CD4-positive, alpha-beta T cell treated with Interleukin-17A for 1 hour (primary cell): ENCODE data around the gene CENPM.

Source experiments
- DNase-seq: peaks from one replicate; pipeline ENCODE4 v3.0.0-alpha.2; 2020

CENPM gene

DNA sequence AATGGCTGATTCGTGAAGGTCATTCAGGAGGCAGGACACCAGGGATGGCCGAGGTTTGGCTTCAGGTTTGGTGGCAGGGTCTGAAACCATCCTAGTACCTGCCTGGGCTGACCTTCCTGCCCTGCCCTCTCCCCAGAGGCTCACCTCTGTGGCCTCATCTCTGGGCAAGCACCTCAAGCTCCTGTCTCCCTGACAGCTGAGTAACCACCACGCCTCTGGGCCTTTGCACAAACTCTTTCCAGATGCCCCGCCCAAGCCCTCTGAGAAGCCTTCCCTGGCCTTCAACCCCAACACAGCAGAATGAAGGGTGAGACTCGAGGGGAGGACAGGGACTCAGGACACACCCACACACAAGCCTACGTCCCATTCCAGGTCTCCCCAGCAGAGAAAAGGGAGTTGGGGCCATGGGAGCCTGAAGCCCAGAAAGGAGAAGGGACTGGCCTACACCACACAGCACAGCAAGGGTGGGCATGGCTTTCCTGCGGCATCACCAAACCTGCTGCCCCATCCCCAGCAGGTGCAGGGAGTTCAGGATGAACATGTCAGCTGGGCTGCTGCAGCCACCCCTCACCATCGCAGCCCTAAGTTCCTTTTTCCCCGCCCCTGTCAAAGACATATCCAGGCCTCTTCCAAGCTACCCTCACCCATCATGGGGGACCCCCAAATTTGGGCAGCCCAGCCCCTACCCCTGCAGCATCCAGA lies 34.5 kb downstream of the CENPM start:
- DNase-seq = no peak

DNA sequence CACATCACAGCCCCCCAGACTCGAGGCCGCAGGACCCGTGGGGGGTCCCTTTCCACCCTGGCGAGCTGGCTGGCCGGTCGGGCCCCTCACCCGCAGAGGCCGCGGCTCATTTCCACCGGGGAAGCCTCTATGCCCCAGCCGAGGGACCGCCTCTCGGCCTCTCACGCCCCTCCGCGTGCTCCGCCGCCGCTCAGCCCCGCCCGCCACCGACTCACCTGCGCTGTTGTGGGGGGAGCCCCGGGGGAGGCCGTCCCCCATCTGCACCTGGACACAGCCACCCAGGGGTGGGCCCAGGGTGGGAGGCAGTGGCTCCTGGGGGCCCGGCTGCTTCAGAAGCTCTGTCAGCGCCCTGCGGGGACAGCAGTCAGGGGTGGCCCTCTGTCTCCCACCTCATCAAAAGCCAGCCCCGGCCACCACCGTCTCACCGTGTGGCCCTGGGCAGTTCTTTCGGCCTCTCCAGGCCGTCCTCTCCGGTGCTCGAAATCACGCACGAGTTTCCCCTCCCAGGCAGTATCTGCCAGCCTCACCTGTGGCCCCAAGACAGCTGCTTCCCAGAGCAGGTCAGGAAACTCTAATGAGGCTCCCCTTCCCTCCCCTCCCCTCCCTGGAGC lies 35.8 kb downstream of the CENPM start:
- DNase-seq = no peak

DNA sequence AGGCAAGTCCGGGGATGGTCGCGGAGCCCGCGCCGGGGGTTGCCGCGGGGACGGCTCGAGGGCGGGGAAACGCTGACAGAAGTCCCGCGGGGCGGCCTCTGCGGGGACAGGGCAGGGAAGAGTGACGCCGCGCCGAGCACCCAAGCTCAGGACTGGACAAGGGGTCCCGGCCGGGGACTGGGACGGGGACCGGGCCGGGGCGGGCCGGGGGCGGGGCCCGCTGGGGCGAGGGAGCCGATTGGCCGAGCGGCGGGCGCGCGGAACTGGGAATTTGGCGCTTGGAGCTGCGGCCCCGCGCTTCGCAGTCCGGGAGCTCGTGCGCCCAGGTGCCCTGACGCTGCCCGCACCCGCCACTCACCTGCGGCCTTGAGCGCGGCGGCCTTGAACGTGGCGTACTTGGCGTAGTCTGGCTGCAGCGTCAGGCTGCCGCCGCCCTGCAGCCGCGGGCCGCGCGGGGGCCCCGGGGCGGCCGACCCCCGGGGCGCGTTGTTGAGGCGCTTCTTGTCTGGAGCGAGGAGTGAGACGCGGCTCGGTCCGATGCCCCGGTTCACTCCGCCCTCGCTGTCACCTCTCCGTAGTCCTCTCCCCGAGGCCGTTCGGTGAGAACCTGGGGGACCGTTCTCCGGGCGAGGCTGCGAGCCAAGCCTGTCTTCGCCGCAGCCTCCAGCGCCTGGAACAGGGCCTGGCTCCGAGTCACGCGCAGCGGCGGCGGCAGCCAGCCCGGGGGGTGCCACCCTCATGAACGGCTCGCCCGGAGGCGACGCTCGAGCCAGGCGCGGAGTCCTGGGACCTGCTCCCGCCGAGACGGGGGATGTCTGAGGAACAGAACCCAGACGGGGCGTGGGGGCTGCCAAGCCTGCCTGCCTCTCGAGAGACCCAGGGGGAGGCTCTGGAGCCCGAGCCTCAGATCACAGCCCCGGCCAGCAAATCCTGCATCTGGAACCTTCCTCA lies 36.6 kb downstream of the CENPM start:
- peak; percentile 32 for DNase-seq

DNA sequence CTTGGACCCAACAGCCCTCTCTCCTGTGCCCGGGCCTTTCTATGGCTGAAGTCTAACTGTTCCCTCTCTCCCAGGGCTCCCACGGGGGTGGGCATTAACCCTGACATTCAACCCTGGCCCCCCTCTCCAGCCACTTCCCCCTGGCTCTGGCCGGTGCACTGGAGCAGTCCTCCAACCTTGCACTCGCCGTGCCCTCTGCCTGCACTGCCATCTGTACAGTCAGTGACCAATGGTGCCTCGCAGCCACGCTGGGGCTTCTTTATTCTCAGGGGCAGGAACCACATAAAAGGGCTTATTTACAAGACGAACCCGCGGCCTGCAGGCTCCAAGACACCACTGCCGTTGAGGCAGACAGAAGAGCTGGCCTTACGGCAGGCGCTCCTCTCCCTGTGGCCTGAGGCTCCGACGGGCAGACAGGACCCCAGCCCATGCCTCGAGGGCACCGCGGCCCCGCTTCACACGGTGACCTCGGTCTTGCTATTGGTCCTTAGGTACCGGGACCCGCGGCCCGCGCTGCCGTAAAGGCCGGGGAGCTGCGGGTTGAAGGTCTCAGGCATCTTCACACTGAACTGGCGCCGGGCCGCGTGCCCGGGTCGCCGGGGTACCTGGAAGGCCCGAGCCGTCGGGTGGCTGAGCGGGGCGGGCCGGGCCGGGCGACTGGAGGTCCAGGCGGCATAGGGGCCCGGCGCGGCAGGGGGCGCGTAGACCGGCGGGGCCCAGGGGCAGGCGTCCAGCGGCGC lies 37.5 kb downstream of the CENPM start:
- DNase-seq = no peak

DNA sequence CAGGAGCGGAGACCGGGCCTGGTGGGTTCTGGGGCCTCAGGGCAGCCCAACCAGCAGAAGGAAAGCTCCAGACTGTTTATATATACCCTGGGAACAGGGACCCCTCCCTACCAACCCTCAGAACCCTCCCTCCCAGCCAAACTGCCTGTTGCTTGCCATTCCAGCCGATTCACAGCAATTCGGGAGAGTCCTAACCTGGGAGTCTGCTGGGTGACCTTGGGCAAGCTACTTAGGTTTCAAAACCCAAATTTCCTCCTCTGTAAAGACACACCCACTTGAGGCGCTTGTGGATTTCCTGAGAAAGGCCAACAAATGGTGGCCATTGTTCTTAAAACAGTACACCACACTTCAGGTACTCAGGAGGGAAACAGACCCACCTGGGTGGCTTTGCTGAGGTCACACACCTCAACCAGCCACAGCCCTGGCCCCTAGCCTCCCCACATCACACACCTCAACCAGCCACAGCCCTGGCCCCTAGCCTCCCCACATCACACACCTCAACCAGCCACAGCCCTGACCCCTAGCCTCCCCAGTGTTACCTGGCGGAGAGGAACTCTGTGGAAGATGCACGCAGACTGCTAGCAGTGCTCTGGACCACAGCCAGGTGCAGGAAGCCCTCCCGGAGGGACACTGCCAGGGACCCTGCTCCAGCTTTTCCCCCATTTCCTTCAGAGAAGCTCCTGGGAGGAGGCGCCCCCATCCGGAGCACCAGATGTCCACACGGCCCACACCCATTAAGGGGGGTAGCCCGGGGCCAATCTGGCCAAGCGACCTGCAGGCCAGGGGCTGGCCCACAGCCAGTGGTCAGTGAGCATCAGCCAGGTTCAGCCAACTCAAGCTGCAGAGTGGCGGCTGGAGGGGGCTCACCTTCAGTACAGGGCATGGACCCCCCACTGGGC lies 38.3 kb downstream of the CENPM start:
- peak; percentile 54 for DNase-seq

DNA sequence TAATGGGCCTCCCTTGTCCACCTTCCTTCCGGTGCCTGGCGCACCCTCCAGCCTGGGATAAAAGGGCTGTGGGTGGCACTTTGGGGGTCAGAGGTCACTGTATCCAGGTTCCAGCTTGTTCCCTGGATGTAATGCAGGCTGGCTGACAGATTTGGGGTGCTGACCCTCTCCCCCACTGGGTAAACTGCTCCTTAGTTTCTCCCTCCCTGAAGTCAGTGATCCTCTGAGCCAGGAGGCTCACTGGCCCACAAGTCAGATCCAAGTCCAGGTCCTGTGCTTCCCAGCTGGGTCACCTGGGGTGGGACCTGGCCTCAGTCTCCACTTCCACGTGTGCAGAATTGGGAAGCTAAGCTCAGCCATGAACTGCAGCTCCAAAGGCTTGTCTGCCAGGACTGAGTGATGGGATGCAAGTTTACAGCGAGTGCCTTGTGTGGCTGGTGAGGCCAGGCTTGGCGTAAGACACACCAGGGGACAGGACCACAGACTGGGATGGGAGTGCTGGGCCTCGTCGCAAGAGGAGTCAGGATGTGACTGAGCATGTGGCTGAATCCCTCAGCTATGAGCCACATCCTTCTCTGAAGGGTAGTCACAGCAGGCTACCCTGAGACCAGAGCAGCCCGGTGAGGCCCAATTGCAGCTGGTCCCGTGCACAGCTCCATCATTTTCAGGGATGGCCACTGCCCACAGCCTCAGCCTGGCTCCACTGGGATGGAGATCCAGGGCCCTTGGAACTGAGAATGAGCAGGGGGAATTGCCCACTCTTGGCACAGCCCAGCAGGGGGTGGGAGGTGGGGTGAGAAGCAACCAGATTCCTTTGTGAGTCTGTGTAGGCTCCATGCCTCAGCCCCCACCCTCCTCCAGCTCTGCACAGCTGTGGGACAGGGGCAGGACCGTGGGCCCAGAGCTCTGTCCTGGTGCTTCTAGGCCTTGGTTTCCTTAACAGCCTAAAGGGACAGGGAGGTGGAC lies 39.2 kb downstream of the CENPM start:
- DNase-seq = no peak

DNA sequence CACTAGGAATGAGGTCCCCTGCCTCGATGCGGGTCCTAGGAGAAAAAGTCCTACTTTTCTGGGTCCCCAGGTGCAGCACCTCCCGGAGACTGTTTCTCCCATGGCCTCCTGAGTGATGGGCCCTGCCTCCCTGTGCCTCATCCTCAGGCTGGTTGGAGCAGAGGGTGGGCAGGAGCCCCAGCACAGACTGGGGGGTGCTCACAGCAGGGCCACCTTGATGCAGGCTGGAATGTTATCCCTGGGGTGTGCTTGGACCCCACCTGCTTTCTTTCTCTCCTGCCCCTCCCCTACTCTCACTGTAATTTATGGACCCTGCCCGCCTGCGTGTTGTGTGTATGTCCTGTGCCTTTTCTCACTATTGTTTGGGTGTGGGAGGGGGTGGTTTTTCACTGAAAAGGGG lies 40.1 kb downstream of the CENPM start:
- no peak for DNase-seq

DNA sequence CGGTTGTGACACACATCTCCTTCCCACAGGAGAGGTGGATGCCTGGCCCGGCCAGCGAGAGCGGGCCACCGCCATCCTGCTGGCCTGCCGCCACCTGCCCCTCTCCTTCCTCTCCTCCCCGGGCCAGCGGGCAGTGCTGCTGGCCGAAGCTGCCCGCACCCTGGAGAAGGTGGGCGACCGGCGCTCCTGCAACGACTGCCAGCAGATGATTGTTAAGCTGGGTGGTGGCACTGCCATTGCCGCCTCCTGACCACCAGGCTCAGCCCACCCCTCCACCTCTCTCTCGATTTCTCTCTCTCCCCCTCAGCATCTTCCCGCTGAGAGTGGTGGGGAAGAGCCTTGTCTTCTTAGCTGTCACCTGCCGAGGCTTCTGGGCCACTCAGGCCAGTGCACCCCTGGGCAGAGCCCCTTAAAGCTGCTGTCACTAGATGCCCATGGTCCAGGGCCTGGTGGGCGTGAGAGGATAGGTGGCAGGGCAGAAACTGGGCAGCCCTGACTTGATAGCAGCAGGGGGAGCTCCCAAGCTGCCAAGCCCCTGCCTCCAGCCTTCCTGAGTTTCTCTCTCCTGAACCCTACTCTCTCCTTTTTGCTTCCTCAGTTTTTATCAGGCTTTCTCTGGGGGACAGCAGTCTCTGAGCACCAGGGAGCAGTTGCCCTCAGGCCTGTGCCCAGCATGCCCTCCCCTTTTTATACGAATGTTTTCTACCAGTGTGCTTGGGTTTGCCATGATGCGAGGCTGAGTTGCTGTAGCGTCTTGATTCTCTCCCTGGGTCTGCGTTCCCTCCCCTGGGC lies 41.3 kb downstream of the CENPM start:
- DNase-seq = no peak

DNA sequence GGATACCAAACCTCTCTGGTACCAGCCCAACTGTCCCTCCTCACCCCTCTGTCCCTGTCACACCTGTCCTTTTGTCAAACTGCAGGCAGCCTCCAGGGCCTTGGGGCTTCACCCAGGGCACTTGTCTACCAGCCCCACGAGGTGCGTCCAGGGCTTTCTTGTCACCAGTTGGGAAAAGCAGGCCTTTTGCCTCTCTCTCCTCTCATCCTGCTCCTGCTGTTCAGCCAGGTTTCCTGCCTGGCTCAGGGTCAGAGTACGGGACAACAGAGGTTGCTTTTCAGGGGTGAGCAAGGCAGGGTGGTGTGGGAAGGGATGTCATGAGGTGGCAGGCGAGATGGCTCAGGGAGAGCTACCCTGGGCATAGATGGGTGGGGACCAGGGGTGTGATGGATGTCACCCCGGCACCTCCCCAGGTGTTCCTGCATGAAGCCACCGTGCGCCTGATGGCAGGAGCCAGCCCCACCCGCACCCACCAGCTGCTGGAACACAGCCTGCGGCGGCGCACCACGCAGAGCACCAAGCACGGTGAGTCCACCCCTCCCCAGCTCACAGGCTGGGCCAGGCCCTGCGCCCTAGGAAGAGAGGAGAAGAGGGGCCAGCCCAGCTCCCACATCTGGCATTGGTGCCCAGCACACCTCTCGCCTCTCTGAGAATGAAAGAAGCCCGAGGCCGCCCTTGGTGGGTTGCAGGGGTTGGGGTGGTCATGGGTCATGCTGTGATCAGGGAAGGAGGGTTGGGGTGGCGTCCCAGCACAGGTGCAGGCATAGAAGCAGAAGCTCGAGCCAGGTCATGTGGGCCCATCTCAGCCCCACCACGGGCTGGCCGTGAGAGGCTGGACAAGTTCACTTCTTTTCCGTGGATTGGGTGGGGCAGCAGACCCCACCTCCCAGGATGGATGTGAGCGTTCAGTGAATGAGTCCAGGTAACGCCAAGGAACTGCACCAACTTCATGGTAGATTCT lies 42.2 kb downstream of the CENPM start:
- no peak for DNase-seq

DNA sequence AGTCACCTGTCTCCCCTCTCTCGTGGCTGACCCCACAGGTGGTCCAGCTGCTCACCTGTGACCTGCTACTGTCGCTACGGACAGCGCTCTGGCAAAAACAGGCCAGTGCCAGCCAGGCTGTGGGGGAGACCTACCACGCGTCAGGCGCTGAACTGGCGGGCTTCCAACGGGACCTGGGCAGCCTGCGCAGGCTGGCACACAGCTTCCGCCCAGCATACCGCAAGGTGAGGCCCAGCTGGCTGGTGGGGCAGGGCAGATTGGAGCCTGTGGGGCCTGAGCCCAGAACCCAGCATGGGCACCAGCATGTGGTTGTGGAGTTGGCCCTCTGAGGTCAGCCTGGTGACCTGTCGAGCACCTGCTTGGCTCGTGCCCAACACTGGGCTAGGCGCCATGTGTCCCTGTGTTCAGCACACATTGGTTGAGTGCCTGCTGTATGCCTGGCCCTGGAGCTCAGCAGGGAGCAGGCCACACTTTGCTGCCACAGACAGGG lies 44.0 kb downstream of the CENPM start:
- DNase-seq = no peak

DNA sequence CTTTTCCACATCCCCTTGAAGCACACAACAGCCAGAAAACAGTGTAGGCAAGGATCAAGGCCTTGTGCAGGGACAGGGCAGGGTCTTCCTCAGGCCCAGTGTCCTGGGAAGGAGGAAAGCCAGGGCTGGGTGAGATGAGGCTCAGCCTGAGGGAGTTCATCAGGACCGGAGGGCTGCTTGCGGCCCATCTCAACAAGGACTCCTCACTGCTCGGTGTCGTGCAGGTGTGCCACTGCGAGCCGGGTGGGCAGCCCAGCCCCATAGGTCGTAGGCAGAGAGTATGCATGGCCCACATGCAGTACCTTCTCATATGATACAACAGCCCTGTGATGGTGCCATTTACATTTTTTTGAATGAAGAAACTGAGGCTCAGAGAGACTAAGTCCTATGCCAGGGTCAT lies 44.9 kb downstream of the CENPM start:
- no peak for DNase-seq

DNA sequence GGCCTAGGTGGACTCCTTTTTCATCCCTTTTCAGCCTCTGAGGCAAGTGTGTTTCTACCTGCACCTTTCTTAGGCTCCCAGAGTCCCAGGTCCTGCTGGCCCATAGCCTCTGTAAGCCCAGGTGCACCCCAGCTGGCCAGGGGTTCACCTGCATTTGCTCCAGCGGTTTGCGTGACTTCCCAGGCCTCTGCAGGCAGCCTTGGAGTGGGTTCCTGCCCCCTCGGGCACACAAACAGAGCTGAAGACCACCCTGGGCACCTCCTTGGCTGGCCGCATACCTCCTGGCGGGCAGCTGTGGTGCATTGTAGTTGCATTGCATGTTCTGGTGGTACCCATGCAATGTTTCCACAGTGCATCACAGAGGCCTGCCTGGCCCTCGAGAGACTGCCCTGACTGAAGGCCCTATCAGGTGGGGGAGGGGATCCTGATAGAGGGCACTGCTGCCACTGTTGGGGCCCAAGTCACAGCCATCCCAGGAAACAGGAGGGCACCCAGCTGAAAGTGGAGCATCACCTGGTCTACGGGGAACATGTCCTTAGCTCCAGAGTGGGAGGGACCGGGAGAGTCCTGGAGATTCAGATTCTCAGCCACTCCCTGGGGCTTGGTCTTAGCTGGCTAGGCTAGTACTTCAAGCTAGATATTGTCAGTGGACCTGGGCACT lies 46.2 kb downstream of the CENPM start:
- no peak for DNase-seq

DNA sequence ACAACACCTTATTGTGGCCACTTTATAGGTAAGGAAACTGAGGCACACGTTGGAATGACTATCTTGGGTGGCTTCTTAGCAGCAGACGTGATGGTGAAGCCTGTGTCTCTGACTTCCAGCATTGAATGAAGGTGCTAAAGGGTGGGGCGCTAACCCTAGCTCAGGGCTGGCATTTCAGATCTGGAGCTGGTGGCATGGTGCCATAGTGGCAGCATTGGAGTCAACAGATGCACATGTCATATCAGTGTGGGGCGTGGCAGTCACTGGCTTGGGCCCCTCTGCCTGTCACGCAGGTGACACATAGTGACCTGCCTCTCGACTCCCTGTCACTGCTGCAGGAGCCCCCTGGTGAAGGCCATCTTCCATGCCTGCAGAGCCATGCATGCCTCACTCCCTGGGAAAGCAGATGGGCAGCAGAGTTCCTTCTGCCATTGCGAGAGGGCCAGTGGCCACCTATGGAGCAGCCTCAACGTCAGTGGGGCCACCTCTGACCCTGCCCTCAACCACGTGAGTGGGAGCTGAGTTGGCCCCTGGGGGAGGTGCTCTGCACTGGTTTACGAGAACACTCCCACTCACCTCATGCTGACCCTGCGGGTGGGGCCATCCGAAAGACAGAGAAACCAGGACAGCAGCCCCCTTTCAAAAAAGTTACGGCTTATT lies 46.8 kb downstream of the CENPM start:
- DNase-seq = no peak

DNA sequence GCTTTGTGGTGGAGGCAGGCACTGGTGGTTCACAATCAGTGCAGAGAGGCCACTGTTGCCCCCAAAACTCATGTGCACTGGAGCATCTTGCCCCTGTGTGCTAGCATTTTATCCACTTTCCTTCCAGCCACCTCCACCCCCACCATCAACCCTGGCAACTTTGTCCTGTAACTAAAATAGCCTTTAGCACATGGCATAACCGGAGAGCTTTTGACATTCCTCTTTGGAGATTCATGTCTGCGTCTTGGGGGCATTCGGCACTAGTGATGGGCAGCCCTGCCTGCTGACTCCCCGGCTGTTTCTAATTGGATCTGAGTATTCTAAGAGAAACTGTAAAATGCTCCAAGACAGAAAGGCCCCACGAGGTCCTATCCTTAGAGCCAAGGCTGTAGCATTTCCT lies 47.8 kb downstream of the CENPM start:
- no peak for DNase-seq

DNA sequence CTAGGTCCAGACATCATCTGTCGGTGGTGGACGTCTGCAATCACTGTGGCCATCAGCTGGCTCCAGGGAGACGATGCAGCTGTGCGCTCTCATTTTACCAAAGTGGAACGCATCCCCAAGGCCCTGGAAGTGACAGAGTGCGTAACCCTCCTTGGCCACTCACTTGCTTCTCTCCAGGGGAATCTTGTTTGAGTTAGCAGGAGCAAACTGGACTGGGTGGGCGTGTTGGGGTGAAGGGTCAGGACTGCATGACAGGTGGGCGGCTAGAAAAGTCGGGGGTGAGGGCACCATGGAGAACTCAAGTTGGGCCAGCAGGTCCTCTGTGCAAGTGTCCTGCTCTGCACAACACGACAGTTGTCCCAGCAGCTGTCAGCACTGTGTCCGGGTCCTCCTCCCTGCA lies 48.3 kb downstream of the CENPM start:
- no peak for DNase-seq

DNA sequence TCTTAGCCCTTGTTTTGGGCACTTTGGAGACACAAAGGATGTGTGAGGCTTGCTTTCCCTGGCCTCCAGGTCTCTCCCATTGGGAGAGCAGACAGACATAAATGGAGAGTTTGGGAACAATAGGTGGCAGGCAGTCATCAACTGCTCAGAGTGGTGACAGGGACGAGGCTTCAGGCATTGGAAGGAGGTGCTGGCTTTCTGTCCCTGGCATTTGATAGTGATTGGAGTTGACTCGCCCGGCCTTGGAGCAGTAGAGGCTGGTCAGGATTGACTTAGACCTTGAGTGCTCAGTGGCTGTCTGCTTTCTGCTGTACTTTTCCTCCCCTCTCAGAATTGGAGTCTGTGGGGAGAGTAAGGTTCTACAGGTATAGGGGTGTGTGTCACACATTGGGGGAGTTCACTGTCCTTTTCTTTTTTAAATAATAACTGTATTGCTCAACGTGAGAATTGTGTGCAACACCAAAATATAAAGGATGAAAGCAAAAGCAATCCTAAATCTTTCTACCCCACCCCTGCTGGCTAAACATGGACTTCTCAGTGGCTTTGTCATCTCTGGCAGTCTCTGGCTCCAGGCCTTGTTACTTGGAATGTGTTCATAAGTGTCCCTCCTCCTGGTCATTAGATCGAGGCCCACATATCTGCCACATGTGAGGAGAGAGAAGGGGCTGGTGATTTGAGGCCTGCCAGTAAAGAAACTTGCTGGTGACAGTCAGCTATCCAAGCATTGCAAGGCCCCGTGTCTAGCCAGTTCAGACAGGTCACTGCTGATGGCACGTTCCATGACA lies 53.2 kb downstream of the CENPM start:
- DNase-seq = no peak

DNA sequence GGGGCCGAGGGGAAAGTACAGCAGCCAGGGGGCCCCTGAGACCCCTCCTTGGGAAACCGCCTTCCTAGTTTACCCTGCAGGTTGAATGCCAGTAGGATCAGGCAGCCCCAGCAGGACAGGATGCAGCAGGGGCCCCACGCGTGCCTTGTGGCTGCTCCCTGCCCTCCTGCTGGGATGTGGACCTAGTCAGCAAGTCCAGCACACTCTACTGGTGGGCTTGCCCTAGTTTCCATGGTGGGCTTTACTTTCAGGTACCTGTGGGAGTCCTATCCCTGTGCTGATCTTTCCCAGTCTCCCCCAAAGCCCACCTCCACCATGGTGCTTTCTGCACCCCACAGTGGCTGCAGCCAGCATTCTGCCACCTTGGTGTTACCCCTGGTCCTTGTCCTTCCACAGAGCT lies 54.2 kb downstream of the CENPM start:
- no peak for DNase-seq
